ENCODE data around the gene GRID1.

GRCh38 chr10:86043236-86043635, 323.4 kb downstream of the GRID1 start:
- TF ChIP-seq CTCF (IDR thresholded peaks at IDR 0.05) (no peak), POLR2A (IDR thresholded peaks at IDR 0.05) (no peak)
